HL-60 (cell line): ENCODE data around the gene MZF1.

Experiments
- GABPA ChIP-seq: IDR thresholded peaks from 2 replicates; pipeline ENCODE4 v1.6.1; 2012; ENCODE audit warnings: low read depth
- POLR2AphosphoS5 ChIP-seq: IDR thresholded peaks from 2 replicates; pipeline ENCODE4 v1.6.1; 2012; ENCODE audit warnings: low read depth
- SPI1 ChIP-seq: IDR thresholded peaks from 2 replicates; pipeline ENCODE4 v1.6.1; 2012; ENCODE audit warnings: low read depth, mild to moderate bottlenecking, borderline replicate concordance
- TF ChIP-seq, protein P1 (sequence below): IDR thresholded peaks from one replicate; pipeline ENCODE4 v1.5.1; 2011; ENCODE audit warnings: low read length, control low read depth, inconsistent platforms; ENCODE audit not compliant: insufficient read depth

DNA sequence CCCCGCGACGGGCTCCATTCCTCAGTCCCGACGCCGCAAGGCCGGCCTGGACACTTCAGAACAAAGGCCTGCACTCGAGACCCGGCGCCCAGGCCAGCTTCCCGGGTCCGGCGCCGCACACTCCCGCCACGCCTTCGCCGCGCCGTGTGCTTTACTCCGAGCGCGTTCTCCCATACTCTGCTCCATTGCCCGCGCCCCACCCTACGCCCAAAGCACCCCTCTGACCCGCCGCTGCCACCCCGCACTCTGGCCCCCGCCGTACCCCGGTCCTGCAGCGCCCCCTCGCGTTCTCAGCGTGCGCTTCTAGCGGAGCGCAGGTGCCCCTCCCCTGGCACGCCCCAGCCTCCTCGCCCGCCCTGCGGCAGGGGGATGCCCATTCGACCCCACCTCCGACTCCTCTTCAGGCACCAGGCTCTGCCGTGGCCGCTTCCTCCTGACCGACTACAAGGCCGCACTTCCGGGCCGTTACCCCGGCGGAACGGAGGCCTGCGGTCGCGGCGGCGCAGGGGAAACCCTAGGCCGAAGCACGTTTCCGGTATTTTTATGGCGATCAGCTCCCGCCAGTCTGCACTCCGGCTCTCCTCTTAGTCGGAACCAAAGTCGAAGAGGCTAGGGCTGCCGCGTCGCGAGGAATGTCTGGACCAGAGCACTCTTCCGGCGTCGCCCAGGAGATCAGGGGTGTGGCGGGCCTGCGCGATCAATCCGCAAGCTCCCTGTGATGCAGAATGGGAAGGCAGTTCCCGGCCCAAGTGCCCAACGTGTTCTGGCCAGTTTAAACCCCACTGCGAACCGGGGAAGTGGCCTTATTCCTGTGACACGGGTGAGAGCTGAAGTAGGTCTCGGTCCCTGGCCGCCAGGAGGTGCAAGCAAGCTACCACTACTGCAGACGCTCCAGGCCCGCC lies 53.5 kb downstream of the MZF1 start, which contains the start of gene ZBTB45:
- TF ChIP-seq, protein P1, sequence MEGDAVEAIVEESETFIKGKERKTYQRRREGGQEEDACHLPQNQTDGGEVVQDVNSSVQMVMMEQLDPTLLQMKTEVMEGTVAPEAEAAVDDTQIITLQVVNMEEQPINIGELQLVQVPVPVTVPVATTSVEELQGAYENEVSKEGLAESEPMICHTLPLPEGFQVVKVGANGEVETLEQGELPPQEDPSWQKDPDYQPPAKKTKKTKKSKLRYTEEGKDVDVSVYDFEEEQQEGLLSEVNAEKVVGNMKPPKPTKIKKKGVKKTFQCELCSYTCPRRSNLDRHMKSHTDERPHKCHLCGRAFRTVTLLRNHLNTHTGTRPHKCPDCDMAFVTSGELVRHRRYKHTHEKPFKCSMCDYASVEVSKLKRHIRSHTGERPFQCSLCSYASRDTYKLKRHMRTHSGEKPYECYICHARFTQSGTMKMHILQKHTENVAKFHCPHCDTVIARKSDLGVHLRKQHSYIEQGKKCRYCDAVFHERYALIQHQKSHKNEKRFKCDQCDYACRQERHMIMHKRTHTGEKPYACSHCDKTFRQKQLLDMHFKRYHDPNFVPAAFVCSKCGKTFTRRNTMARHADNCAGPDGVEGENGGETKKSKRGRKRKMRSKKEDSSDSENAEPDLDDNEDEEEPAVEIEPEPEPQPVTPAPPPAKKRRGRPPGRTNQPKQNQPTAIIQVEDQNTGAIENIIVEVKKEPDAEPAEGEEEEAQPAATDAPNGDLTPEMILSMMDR, result peak; percentile 51
- TF ChIP-seq GABPA, result peak; percentile 100
- peak; percentile 77 for TF ChIP-seq POLR2AphosphoS5
- TF ChIP-seq SPI1, result peak; percentile 47; the same call in 1 of the 2 replicates
